ENCODE measurements around the gene SPDYE16. TPM values are rescaled to one million over a fixed set of nuclear protein-coding genes. Genes with fewer than 3 reads are reported as not detected.
"Not testable (repeated sequence)": the region's sequence is repeated elsewhere in the genome, so short reads cannot be mapped to it uniquely, and the experiment has no call there.

Gene SPDYE16
- total RNA-seq, 1 experiment from 2014 or later: not detected

DNA sequence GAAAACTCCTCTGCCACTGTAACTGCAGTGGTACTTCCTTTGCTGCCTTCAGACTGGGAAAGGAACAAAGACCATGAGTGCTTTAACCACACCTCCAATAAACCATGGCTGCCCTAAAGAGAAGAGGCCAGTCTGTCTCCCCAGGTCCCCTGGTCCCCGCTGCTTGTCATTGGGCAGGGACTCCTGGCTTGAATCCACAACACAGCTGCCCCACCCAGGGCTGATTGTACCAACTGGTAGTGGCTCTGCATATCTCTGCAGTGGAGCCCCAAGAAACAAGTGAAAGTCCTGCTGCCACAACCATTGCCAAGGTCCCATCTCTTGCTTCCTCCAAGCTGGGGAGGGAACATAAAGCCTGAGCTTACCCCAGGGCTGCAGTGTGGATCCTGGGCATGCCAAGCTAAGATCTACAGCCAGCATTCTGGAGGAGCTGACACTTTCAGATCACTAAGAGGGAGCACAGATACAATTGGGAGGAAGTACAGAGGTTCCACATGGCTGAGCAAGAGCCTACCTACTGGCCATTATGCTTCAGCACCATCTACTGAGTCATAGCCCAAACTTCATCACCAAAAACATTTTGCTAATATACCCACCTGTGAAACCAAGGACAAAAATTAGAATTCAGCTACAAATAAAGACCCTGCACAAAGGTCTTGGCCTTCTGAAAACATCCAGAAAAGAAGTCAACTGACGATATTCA lies 48.7 kb upstream of the SPDYE16 start:
- not testable (repeated sequence) for H3K27me3 ChIP-seq (ENCODE audit: insufficient read depth, low read length); H3K56ac ChIP-seq (ENCODE audit: insufficient read length, low read depth, low read length); H2BK15ac ChIP-seq (ENCODE audit: low read depth, low read length); H3K79me1 ChIP-seq (ENCODE audit: insufficient read depth, low read depth, low read length, poor library complexity, severe bottlenecking); H3K4ac ChIP-seq (ENCODE audit: low read depth, low read length); H3K4me2 ChIP-seq (ENCODE audit: insufficient read depth, insufficient read length, low read length); H3K36me3 Mint-ChIP-seq (ENCODE audit: insufficient read depth in 1 of 3, low read depth in 3 of 3); H4K20me1 ChIP-seq (ENCODE audit: control insufficient read depth, insufficient read depth, insufficient read length); H3K4me1 Mint-ChIP-seq; H3K18ac ChIP-seq (ENCODE audit: insufficient read length, low read depth, low read length); H2BK12ac ChIP-seq (ENCODE audit: insufficient read length, low read depth, low read length); H3K9me3 Mint-ChIP-seq; H2BK120ac ChIP-seq (ENCODE audit: low read depth, low read length, poor library complexity, severe bottlenecking); H3K14ac ChIP-seq (ENCODE audit: insufficient read depth, low read length); H3K23me2 ChIP-seq (ENCODE audit: insufficient read length, low read depth, low read length, poor library complexity, severe bottlenecking); H3K9ac ChIP-seq (ENCODE audit: extremely low read depth, insufficient read length, low read length); H3K4me3 Mint-ChIP-seq; H2BK20ac ChIP-seq (ENCODE audit: low read depth, low read length, poor library complexity, severe bottlenecking); H3K27me3 Mint-ChIP-seq (ENCODE audit: low read depth); H3K4me1 ChIP-seq (ENCODE audit: insufficient read depth, low read length); H4K5ac ChIP-seq (ENCODE audit: insufficient read length, low read depth, low read length); H4K91ac ChIP-seq (ENCODE audit: insufficient read length, low read depth, low read length); H3K27ac Mint-ChIP-seq; H3T11ph ChIP-seq (ENCODE audit: low read length); H2AK5ac ChIP-seq (ENCODE audit: insufficient read length, low read length); H4K8ac ChIP-seq (replicated peaks; ENCODE audit: insufficient read length, low read depth, low read length); H3K9me3 ChIP-seq (ENCODE audit: control insufficient read depth, low read depth, low read length); H3K23ac ChIP-seq (ENCODE audit: insufficient read length, low read depth, low read length); H2AFZ ChIP-seq (ENCODE audit: low read length); H2BK5ac ChIP-seq (ENCODE audit: insufficient read length, low read length); DNase-seq; H3K27ac ChIP-seq (ENCODE audit: insufficient read length, low read depth, low read length); H3K79me2 ChIP-seq (ENCODE audit: insufficient read depth, low read length)
- WGBS (ENCODE audit: extremely low coverage, insufficient read length, low lambda C conversion rate): no CpG with 5 or more reads among the region's 2 CpGs

DNA sequence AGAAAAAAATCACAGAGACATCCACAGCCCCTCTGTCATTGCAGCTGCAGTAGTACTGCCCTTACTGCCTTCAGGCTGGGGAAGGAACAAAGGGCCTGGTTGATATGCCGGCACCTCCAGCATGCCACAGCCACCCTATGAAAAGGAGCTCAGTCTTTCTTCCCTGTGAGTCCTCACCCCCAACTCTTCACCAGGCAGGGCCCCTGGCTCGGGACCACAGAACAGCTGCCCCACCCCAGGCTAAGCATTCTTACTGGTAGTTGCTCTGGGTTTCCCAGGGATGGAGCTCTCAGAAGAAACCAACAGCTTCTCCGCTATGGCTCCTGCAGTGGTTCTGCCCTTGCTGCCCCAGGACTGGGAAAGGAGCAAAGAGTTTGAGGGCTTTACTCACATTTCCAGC lies 47.9 kb upstream of the SPDYE16 start:
- H2BK120ac ChIP-seq (ENCODE audit: low read depth, low read length, poor library complexity, severe bottlenecking); H3K27ac ChIP-seq (ENCODE audit: insufficient read length, low read depth, low read length); H4K91ac ChIP-seq (ENCODE audit: insufficient read length, low read depth, low read length); H3K27me3 Mint-ChIP-seq (ENCODE audit: low read depth); H3K14ac ChIP-seq (ENCODE audit: insufficient read depth, low read length); H3K23me2 ChIP-seq (ENCODE audit: insufficient read length, low read depth, low read length, poor library complexity, severe bottlenecking); H2BK12ac ChIP-seq (ENCODE audit: insufficient read length, low read depth, low read length); H2BK15ac ChIP-seq (ENCODE audit: low read depth, low read length); H2AFZ ChIP-seq (ENCODE audit: low read length); H3K27me3 ChIP-seq (ENCODE audit: insufficient read depth, low read length); H2AK5ac ChIP-seq (ENCODE audit: insufficient read length, low read length); H4K5ac ChIP-seq (ENCODE audit: insufficient read length, low read depth, low read length); H3K4me3 Mint-ChIP-seq; H4K8ac ChIP-seq (replicated peaks; ENCODE audit: insufficient read length, low read depth, low read length); H3K9me3 ChIP-seq (ENCODE audit: control insufficient read depth, low read depth, low read length); H3K18ac ChIP-seq (ENCODE audit: insufficient read length, low read depth, low read length); H3T11ph ChIP-seq (ENCODE audit: low read length); H3K36me3 Mint-ChIP-seq (ENCODE audit: insufficient read depth in 1 of 3, low read depth in 3 of 3); H2BK20ac ChIP-seq (ENCODE audit: low read depth, low read length, poor library complexity, severe bottlenecking); H3K4me1 ChIP-seq (ENCODE audit: insufficient read depth, low read length); H3K9me3 Mint-ChIP-seq; H3K4me2 ChIP-seq (ENCODE audit: insufficient read depth, insufficient read length, low read length); H3K27ac Mint-ChIP-seq; H3K23ac ChIP-seq (ENCODE audit: insufficient read length, low read depth, low read length); H3K79me2 ChIP-seq (ENCODE audit: insufficient read depth, low read length); H3K4ac ChIP-seq (ENCODE audit: low read depth, low read length); H3K4me1 Mint-ChIP-seq; DNase-seq; H3K79me1 ChIP-seq (ENCODE audit: insufficient read depth, low read depth, low read length, poor library complexity, severe bottlenecking); H4K20me1 ChIP-seq (ENCODE audit: control insufficient read depth, insufficient read depth, insufficient read length); H3K56ac ChIP-seq (ENCODE audit: insufficient read length, low read depth, low read length); H2BK5ac ChIP-seq (ENCODE audit: insufficient read length, low read length); H3K9ac ChIP-seq (ENCODE audit: extremely low read depth, insufficient read length, low read length): not testable (repeated sequence)
- no CpG with 5 or more reads among the region's 3 CpGs for WGBS (ENCODE audit: extremely low coverage, insufficient read length, low lambda C conversion rate)
